Aorta (tissue), 5 donors: ENCODE data around the gene NWD2. TPM values are rescaled to one million over a fixed set of nuclear protein-coding genes. Genes with fewer than 3 reads are reported as not detected.
"Not testable (repeated sequence)": the region's sequence is repeated elsewhere in the genome, so short reads cannot be mapped to it uniquely, and the experiment has no call there.

ENCODE experiments used
- ATAC-seq: fragments of 200-7000 bp; cut with Tn5 transposase; one replicate; pipeline ENCODE4 v1.9.1; 2022; ENCODE audit warnings: moderate library complexity; ENCODE audit not compliant: low FRiP score
- DNase-seq, 2 donors: peaks; one replicate each; pipeline ENCODE4 v3.0.0-alpha.2; 2020
- H3K27ac ChIP-seq, 2 donors: one replicate each; pipeline ENCODE4 v1.5.1; 2013; ENCODE audit warnings: low read length in 2 of 2, mild to moderate bottlenecking in 2 of 2, moderate library complexity in 2 of 2, control low read depth in 1 of 2, inconsistent platforms in 1 of 2, low read depth in 1 of 2
- H3K27me3 ChIP-seq, 2 donors: one replicate each; pipeline ENCODE4 v1.6.1; 2013; ENCODE audit warnings: control low read depth in 1 of 2, low read length in 1 of 2, mild to moderate bottlenecking in 1 of 2, moderate library complexity in 1 of 2; ENCODE audit not compliant: insufficient read depth in 2 of 2, control insufficient read depth in 1 of 2
- H3K36me3 ChIP-seq, 2 donors: one replicate each; pipeline ENCODE4 v1.6.1; 2013; ENCODE audit warnings: control low read depth in 1 of 2, low read length in 1 of 2, mild to moderate bottlenecking in 1 of 2; ENCODE audit not compliant: insufficient read depth in 2 of 2, control insufficient read depth in 1 of 2
- H3K4me1 ChIP-seq, 2 donors: one replicate each; pipeline ENCODE4 v1.6.1; 2013; ENCODE audit warnings: low read length in 2 of 2, control low read depth in 1 of 2, mild to moderate bottlenecking in 1 of 2, moderate library complexity in 1 of 2; ENCODE audit not compliant: insufficient read depth in 2 of 2, control insufficient read depth in 1 of 2
- H3K4me3 ChIP-seq, 2 donors: one replicate each; pipeline ENCODE4 v1.5.1; 2013; ENCODE audit warnings: low read length in 2 of 2, control low read depth in 1 of 2, mild to moderate bottlenecking in 1 of 2
- H3K9me3 ChIP-seq: one replicate; pipeline ENCODE4 v1.6.1; 2013; ENCODE audit warnings: mild to moderate bottlenecking, low read length; ENCODE audit not compliant: control insufficient read depth
- WGBS, 2 donors: extraction: QIAGEN DNeasy Blood & Tissue Kit; methylation state at CpG; one replicate each; pipeline ENCODE4 v1.1.7; 2013; 5-methylcytosine and 5-hydroxymethylcytosine counted together
- intact Hi-C, 2 donors: fragments of 100-400 bp; cut with DNase I; formaldehyde crosslinking; loops; one replicate each; pipeline versions ENCODE4 v1.14.2 to v1.15.0; 2022
- long read RNA-seq, 2 donors: library from polyadenylated mRNA; unstranded; transcript quantifications; one replicate each; pipeline ENCODE4 v2.0.0, GENCODE V29; 2020 to 2021
- polyA plus RNA-seq, 2 donors: library from polyadenylated mRNA; stranded (reverse); fragments of 200-250 nt; gene quantifications; one replicate each; pipeline ENCODE4 v1.2.3, GENCODE V29; 2013
- total RNA-seq, 2 donors: library from RNA; stranded (reverse); fragmentation: NEBNext Ultra II Directional; extraction: Animal tissue kit (Norgen Biotek cat#: 25700); gene quantifications; one replicate each; pipeline ENCODE4 v1.2.1, GENCODE V29; 2021
- donor health status: healthy with polysubstance abuse.
- donor health status: Bipolar disorder and iron deficiency.
- donor health status: DM: no; HTN: no; CAD: no.
- donor health status: DM: no; HTN: no; CAD: no.
- donor health status: DM: yes; HTN: yes; CAD: no.

The NWD2 gene, protein sequence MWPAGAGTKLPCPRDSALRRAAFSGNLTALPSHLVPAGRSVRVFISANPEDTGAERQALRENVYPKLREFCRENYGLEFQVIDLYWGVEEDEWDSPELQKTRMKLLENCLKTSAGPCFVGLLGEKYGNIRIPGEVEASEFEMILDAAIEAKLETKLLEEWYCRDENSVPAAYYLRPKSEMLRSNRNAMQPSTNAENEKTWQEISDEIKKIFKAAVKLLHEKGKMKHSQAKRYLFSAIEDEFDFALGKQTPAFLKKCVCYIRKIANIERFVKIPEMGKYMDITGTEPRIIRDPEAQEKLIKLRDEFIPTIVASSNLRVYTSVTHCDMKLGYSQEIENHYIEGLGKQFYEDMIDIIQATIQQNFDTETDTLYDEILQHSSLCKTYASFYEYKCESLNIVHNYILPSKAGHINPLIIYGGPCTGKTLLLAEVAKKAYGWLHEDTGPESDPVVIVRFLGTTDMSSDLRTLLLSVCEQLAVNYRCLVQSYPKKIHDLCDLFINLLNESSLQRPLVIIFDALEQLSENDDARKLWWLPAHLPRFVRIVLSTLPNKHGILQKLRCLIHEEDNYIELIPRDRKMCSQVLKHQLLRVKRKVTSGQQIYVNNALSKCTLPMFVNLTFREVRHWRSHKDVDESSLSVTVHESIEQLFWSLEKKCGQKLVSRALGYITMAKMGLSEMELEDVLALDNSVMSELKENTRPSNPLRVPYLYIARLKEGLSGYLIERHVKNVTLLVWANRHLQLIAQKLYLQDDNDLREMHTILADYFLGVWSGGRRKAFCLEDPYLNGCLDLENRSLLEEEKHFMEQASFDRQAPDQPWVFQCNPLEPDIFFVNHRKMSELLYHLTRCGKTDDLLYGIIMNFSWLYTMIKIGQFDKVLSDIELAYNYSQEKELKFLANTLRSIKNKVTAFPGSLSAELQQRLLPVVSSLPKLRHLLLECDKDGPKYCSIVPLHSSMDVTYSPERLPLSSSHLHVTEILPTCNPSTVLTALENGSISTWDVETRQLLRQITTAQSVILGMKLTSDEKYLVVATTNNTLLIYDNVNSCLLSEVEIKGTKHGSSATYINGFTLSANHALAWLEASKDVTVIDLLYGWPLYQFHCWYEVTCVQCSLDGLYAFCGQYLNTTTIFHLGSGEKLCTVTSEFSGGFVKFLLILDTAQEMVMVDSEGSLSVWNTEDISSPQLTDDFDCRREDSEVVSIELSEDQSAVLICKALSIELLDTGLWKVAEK (N-terminal part only)
- total RNA-seq (not detected), polyA plus RNA-seq (under 1 TPM in 1 of 2 donors, not detected in 1; 0.13 TPM)
- long read RNA-seq, donor 1: 0 reads
- long read RNA-seq, donor 2: 0 reads

DNA sequence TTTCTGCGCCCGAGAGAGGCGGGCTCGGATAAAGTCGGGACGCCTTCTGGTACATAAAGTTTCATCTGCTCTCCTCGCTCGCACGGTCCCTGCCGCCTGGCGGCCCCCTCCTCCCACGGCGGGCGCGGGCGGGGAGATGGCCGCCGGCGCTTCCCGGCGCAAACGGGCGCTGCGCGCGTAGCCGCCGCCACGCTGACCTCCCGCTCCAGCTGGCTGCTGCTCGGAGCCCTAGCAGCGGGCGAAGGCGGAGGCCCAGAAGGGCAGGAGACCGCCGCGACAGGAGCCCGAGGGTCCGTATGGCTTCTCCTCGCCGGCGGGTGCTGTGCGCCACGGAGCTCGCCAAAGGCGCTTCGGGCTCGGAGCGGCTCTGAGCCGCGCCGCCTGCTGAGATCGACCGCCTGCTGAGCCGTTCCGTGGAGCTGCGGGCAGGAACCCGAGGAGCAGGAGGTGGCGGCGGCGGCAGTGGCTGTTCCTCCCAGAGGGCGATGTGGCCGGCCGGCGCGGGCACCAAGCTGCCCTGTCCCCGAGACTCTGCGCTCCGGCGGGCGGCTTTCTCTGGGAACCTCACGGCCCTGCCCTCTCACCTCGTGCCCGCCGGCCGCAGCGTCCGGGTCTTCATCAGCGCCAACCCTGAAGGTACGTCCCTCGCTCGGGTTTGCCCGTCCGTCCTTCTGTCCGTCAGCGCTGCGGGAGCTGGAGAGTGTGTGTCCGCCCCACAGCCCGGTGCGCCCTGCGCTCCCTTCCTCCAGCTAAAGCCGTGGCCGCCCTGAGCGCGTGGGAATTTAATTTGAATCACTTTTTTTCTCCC lies at the start of gene NWD2:
NWD2 (plus strand) TSS at position 161 of the 808 bp plus-strand sequence; CDS start at position 486, 325 bp downstream.
- DNase-seq: no peak
- Histone ChIP-seq H3K4me3 (no peak within 1 kb of the TSS), H3K36me3 (no peaks in the 10 kb centered on the region), H3K27me3 (no peaks in the 10 kb centered on the region), H3K27ac (no peak within 1 kb of the TSS), H3K9me3 (peaks cover 2% of the 10 kb centered on the region), H3K4me1 (no peaks in the 10 kb centered on the region)
- peak; percentile 15 for ATAC-seq
- WGBS, 2 donors: 1% methylated on average over 53 to 95 of the region's 95 CpGs
- intact Hi-C loops: no loop called here

DNA sequence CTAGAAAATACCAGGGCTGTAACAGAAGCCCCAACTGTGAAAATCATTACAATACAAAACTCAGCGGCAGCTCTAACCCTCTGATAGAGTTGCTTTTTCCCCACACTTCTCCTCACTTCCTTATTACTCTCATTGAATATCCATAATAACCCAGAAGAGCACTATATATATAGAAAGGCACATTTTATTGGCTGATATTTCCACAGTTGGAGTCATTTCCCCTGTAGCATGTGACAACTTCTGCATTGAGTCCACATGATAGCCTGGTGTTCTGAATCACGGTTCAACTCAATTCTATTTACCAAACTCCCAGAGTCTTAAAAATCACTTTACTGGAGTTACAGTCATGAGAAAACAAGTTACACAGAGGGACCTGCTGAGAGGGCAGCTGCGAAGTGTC lies 46.6 kb upstream of the NWD2 start:
- Histone ChIP-seq H3K4me3 (no peak overlapping the region), H3K4me1 (no peaks in the 10 kb centered on the region), H3K27ac (no peak overlapping the region), H3K9me3 (no peaks in the 10 kb centered on the region), H3K27me3 (peaks cover 0 to 2% of the 10 kb centered on the region in 2 donors), H3K36me3 (no peaks in the 10 kb centered on the region)
- intact Hi-C loops: no loop called here
- 60 to 69% methylated on average over 3 of the region's 3 CpGs for WGBS, 2 donors
- ATAC-seq: no peak
- no peak for DNase-seq

DNA sequence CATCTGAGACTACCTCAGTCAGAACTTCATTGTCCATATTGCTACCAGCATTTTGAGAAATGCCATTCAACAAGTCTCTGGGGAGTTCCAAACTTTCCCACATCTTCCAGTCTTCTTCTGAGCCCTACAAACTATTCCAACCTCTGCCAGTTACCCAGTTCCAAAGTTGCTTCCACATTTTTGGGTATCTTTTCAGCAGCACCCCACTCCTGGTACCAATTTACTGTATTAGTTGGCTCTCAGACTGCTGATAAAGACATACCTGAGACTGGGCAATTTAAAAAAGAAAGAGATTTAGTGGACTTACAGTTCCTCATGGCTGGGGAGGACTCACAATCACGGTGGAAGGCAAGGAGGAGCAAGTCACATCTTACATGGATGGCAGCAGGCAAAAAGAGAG lies 39.8 kb upstream of the NWD2 start:
- H3K27me3 ChIP-seq, H3K4me3 ChIP-seq, H3K27ac ChIP-seq, ATAC-seq, H3K4me1 ChIP-seq, H3K36me3 ChIP-seq, intact Hi-C loops, DNase-seq, H3K9me3 ChIP-seq: not testable (repeated sequence)
- WGBS, 2 donors: 68 to 90% methylated on average over 1 of the region's 1 CpG

DNA sequence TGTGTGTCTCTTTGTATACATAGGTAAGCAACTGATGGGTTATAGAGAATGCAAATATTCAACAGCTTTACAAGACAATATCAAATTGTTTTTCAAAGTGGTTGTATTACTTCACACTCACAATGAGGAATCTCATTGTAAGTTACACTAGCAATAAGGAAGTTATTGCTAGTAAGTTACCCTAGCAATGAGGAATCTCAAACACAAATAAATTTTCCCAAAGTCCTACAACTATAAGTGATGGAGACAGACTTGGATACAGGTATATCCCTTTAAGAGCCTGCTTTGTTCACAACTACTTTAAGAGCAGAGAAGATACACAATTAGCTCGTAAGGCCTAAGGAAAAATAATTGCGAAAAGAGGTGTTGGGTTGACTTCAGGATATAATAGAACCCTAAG lies 28.3 kb upstream of the NWD2 start:
- DNase-seq: no peak
- no peaks in the 10 kb centered on the region for H3K36me3 ChIP-seq
- WGBS, 2 donors: 76 to 82% methylated on average over 2 of the region's 2 CpGs
- no peaks in the 10 kb centered on the region for H3K4me1 ChIP-seq
- ATAC-seq: no peak
- intact Hi-C loops: no loop called here
- peaks cover 1% of the 10 kb centered on the region for H3K9me3 ChIP-seq
- H3K4me3 ChIP-seq: no peak overlapping the region
- no peaks in the 10 kb centered on the region for H3K27me3 ChIP-seq
- no peak overlapping the region for H3K27ac ChIP-seq

DNA sequence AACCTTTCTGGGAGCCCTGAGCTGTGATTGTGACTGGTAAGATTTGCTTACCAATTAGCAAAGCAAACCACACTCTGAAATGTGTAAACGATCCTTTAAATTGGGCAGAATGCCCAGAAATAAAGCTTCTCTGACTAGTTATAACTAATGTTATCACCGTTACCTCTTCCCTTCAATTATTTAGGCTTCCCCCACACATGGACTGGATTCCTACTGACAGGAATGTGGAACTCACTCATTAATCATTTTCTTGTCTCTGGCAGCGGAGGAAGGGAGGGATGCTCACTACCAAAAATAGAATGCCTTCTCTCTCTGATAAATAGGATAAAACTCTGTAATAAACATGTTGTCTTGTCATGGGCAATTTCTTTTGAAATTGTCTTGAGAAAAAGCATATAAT lies 25.3 kb upstream of the NWD2 start:
- H3K27me3 ChIP-seq: no peaks in the 10 kb centered on the region
- H3K27ac ChIP-seq: no peak overlapping the region
- H3K4me3 ChIP-seq: no peak overlapping the region
- intact Hi-C loops: no loop called here
- WGBS, 2 donors: 19 to 20% methylated on average over 3 of the region's 3 CpGs
- ATAC-seq (no peak), DNase-seq (no peak)
- no peaks in the 10 kb centered on the region for H3K9me3 ChIP-seq
- no peaks in the 10 kb centered on the region for H3K4me1 ChIP-seq
- no peaks in the 10 kb centered on the region for H3K36me3 ChIP-seq

DNA sequence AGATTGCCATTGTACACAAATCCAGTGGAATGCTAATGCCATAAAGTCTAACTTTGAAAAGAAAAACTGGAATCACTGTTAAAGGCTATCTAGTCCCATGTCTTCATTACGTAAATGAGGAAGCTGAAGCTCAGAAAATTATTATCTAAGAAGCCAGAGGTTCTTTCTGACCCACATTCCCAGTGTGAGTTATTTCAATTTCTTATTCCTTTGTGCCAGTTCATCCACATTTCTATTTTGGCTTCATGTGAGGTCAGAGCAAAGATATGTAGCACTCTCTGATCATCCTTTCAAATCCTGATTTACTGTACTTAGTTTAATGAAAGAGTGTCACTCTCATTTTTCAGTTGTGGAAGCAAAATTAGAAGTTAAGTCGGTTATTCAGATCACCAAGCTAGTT lies 24.6 kb upstream of the NWD2 start:
- H3K27ac ChIP-seq: no peak overlapping the region
- H3K36me3 ChIP-seq: no peaks in the 10 kb centered on the region
- ATAC-seq: no peak
- H3K9me3 ChIP-seq: no peaks in the 10 kb centered on the region
- WGBS, 2 donors: 53 to 63% methylated on average over 2 of the region's 2 CpGs
- H3K4me3 ChIP-seq: no peak overlapping the region
- intact Hi-C loops: no loop called here
- no peaks in the 10 kb centered on the region for H3K27me3 ChIP-seq
- H3K4me1 ChIP-seq: no peaks in the 10 kb centered on the region
- DNase-seq: no peak

DNA sequence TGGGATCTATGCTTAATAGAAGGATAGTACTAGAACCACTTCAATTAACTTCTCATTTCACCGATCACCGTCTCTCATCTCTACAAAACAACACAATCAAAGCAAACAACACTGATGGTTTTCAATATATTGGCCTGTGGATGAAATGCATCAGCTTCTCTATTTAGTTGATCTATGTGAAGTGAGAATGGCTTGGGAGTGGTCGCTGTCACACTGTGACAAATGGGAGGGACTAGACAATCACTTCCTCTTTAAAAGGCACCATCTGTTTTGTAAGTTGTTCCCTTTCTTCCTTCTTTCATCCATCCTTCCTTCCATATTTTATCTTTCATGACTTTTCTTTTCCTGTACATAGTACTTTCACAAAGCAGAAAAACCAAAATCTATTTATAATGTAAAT lies 23.9 kb upstream of the NWD2 start:
- Histone ChIP-seq H3K36me3 (no peaks in the 10 kb centered on the region), H3K4me3 (no peak overlapping the region), H3K4me1 (no peaks in the 10 kb centered on the region), H3K9me3 (peaks cover 1% of the 10 kb centered on the region), H3K27ac (no peak overlapping the region), H3K27me3 (no peaks in the 10 kb centered on the region)
- intact Hi-C loops: no loop called here
- ATAC-seq: no peak
- 82 to 83% methylated on average over 3 of the region's 3 CpGs for WGBS, 2 donors
- DNase-seq: no peak

DNA sequence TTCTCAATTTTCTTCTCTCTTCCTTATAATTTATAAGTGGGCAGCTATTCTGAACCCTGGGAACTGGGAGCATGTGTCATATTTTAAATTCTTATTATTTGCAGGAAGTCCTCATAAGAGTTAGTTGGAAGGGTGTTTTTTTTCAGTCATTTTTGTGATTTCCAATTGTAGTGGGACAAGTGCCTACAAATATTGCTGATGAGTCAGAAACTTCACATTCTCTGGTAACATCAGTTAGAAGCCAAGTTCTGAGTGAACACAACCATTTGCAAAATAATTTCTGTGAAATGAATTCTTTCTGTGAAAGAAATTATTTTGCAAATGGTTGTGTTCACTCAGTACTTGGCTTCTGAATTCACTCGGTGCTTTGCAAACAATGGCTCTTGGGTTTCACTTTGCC lies 20.8 kb upstream of the NWD2 start:
- DNase-seq: no peak
- no peaks in the 10 kb centered on the region for H3K27me3 ChIP-seq
- ATAC-seq: no peak
- peaks cover 2% of the 10 kb centered on the region for H3K9me3 ChIP-seq
- no peaks in the 10 kb centered on the region for H3K36me3 ChIP-seq
- intact Hi-C loops: no loop called here
- H3K27ac ChIP-seq: no peak overlapping the region
- WGBS, 2 donors: 73 to 81% methylated on average over 1 of the region's 1 CpG
- no peak overlapping the region for H3K4me3 ChIP-seq
- H3K4me1 ChIP-seq: no peaks in the 10 kb centered on the region
